Prostate gland (tissue), 2 donors: ENCODE measurements around the gene ANAPC4. TPM values are rescaled to one million over a fixed set of nuclear protein-coding genes. Genes with fewer than 3 reads are reported as not detected.

ENCODE experiments used
- DNase-seq: peaks from one replicate; pipeline ENCODE4 v3.0.0-alpha.2; 2019; ENCODE audit warnings: low spot score
- H3K27ac ChIP-seq, 2 donors: fragments of 200-600 bp; sonication (generic); 2 replicates each; pipeline ENCODE4 v1.5.1; 2017 to 2019
- H3K27me3 ChIP-seq: fragments of 200-600 bp; sonication (generic); replicated peaks from 2 replicates; pipeline ENCODE4 v1.5.1; 2019; ENCODE audit not compliant: insufficient read depth
- H3K36me3 ChIP-seq, 2 donors: fragments of 200-600 bp; sonication (generic); 1 replicate in 1 of 2; 2 replicates in 1 of 2; pipeline versions ENCODE4 v1.5.1 to v1.8.1; 2017 to 2019
- H3K4me1 ChIP-seq: fragments of 200-600 bp; sonication (generic); replicated peaks from 2 replicates; pipeline ENCODE4 v1.5.1; 2019
- H3K4me3 ChIP-seq, 2 donors: fragments of 200-600 bp; sonication (generic); 2 replicates each; pipeline ENCODE4 v1.5.1; 2017 to 2019
- H3K9me3 ChIP-seq: fragments of 200-600 bp; sonication (generic); 2 replicates; pipeline ENCODE4 v1.5.1; 2017
- CTCF ChIP-seq, 4 experiments: fragments of 200-600 bp in 2 of 4; fragments of 450-650 bp in 2 of 4; sonication (generic) in 2 of 4; IDR thresholded peaks; 1 replicate in 3 of 4; 2 replicates in 1 of 4; pipeline ENCODE4 v1.5.1; 2016 to 2019; ENCODE audit warnings: antibody characterized with exemption in 4 of 4, mild to moderate bottlenecking in 2 of 4, moderate library complexity in 2 of 4
- POLR2A ChIP-seq: fragments of 450-650 bp; IDR thresholded peaks from one replicate; pipeline ENCODE4 v1.6.1; 2016; ENCODE audit warnings: antibody characterized with exemption, mild to moderate bottlenecking
- POLR2AphosphoS5 ChIP-seq: sonication (generic); formaldehyde crosslinking; IDR thresholded peaks from one replicate; pipeline ENCODE4 v1.6.1; 2017; ENCODE audit warnings: antibody characterized with exemption
- WGBS: methylation state at CpG from one replicate; pipeline ENCODE4 v1.1.5; 2018; 5-methylcytosine and 5-hydroxymethylcytosine counted together
- intact Hi-C: fragments of 100-400 bp; cut with DNase I; formaldehyde crosslinking; loops from one replicate; pipeline ENCODE4 v1.14.2; 2022
- total RNA-seq, 2 donors: library from RNA; depleted of rRNA; stranded (reverse); fragments of >200 nt; gene quantifications; one replicate each; pipeline ENCODE4 v1.1.0, GENCODE V29; 2016

ANAPC4 gene
- total RNA-seq, 2 donors from 2014 or later = 20.2 to 20.7 TPM

- H3K4me3 ChIP-seq = peak overlapping the region; percentile 88 to 96
- H3K27ac ChIP-seq = peak overlapping the region; percentile 76 to 79
- intact Hi-C loops = loop anchor here (5.0 to 10.0 kb wide), 3 partner anchors 66 to 213 kb away; partner anchors contain the start of genes PI4K2B, SEPSECS and ZCCHC4
- no peak for DNase-seq
- no peaks in the 10 kb centered on the region for H3K27me3 ChIP-seq
- H3K36me3 ChIP-seq = no peaks in the 10 kb centered on the region
- H3K4me1 ChIP-seq = no peaks in the 10 kb centered on the region
- 16% methylated on average over 18 of the region's 18 CpGs for WGBS
- H3K9me3 ChIP-seq = no peaks in the 10 kb centered on the region
- no peak for TF ChIP-seq CTCF (IDR thresholded peaks at IDR 0.05)
- TF ChIP-seq POLR2A = no peak
- no peak for TF ChIP-seq POLR2AphosphoS5
These were observed 741 bp downstream of the ANAPC4 start for GRCh38 chr4:25377572-25378436.

DNA sequence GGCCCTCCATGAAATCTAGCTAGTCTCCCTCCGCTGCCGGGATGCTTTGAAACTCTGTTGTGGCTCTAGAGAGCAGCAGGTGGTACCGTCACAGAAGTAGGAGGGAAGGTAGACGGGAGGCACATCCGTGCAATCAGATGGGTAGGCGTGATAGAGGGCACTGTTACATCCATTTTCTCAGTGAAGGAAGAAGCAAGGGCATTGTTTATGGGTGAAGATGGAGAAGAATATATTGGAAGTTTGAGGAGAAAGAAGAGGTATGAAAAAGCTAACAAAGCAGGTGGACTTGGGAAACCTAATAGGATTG lies 1.3 kb downstream of the ANAPC4 start:
- WGBS = 89% methylated on average over 6 of the region's 6 CpGs
- no peaks in the 10 kb centered on the region for H3K27me3 ChIP-seq
- DNase-seq = no peak
- H3K27ac ChIP-seq = no peak overlapping the region
- no peak overlapping the region for H3K4me3 ChIP-seq
- H3K36me3 ChIP-seq = no peaks in the 10 kb centered on the region
- TF ChIP-seq POLR2A (no peak), CTCF (IDR thresholded peaks at IDR 0.05) (no peak), POLR2AphosphoS5 (no peak)
- no peaks in the 10 kb centered on the region for H3K9me3 ChIP-seq
- no peaks in the 10 kb centered on the region for H3K4me1 ChIP-seq
- intact Hi-C loops = loop anchor here (5.0 to 10.0 kb wide), 3 partner anchors 66 to 214 kb away; partner anchors contain the start of genes PI4K2B, SEPSECS and ZCCHC4

- H3K4me1 ChIP-seq = no peaks in the 10 kb centered on the region
- intact Hi-C loops = loop anchor here (5.0 to 10.0 kb wide), 3 partner anchors 67 to 215 kb away; partner anchors contain the start of genes PI4K2B, SEPSECS and ZCCHC4
These were observed 2.5 kb downstream of the ANAPC4 start for GRCh38 chr4:25379591-25379990.

GRCh38 chr4:25383647-25384046 lies 6.6 kb downstream of the ANAPC4 start:
- Histone ChIP-seq H3K4me3 (no peak overlapping the region), H3K27ac (no peak overlapping the region), H3K27me3 (no peaks in the 10 kb centered on the region), H3K4me1 (no peaks in the 10 kb centered on the region), H3K36me3 (no peaks in the 10 kb centered on the region), H3K9me3 (no peaks in the 10 kb centered on the region)
- TF ChIP-seq CTCF (IDR thresholded peaks at IDR 0.05) (no peak), POLR2AphosphoS5 (no peak), POLR2A (no peak)
- intact Hi-C loops = no loop called here
- no peak for DNase-seq
- 26% methylated on average over 2 of the region's 2 CpGs for WGBS

More at GRCh38 chr4:25379591-25379990, 2.5 kb downstream of the ANAPC4 start:
- H3K4me3 ChIP-seq = no peak overlapping the region
- H3K27ac ChIP-seq = no peak overlapping the region
- TF ChIP-seq POLR2A = no peak
- no peaks in the 10 kb centered on the region for H3K9me3 ChIP-seq
- H3K27me3 ChIP-seq = no peaks in the 10 kb centered on the region
- DNase-seq = no peak
- H3K36me3 ChIP-seq = no peaks in the 10 kb centered on the region
- 86% methylated on average over 2 of the region's 2 CpGs for WGBS

- no peaks in the 10 kb centered on the region for H3K9me3 ChIP-seq
- WGBS = 98% methylated on average over 2 of the region's 2 CpGs
- intact Hi-C loops = no loop called here
- H3K4me3 ChIP-seq = no peak overlapping the region
- TF ChIP-seq POLR2A (no peak), POLR2AphosphoS5 (no peak), CTCF (IDR thresholded peaks at IDR 0.05) (no peak)
- H3K4me1 ChIP-seq = no peaks in the 10 kb centered on the region
- DNase-seq = no peak
- H3K27ac ChIP-seq = no peak overlapping the region
- peaks cover 0 to 8% of the 10 kb centered on the region in 2 donors for H3K36me3 ChIP-seq
- no peaks in the 10 kb centered on the region for H3K27me3 ChIP-seq
These were observed 9.9 kb downstream of the ANAPC4 start for GRCh38 chr4:25386926-25387325.
